HCT116 (cell line): ENCODE data around the gene TRIAP1. TPM values are rescaled to one million over a fixed set of nuclear protein-coding genes. Genes with fewer than 3 reads are reported as not detected.

Experiments used
- ATAC-seq: fragments of 200-7000 bp; cut with Tn5 transposase; 2 replicates; pipeline ENCODE4 v1.9.1; 2020; ENCODE audit warnings: mild to moderate bottlenecking, moderate library complexity
- BruUV-seq: library from RNA; stranded (reverse); fragments of 400-500 nt; replicated peaks from 2 replicates; lab custom pipeline; 2021; lab: Mats Ljungman, UMichigan
- CTCF ChIA-PET: fragments of 300-600 bp; sonication (Branson Sonifier 250); formaldehyde crosslinking; loops from one replicate; lab custom pipeline; 2021; ENCODE audit warnings: antibody characterized with exemption; lab: Charles Lee
- POLR2A ChIA-PET: fragments of 300-600, 350-600 bp; sonication (Branson Sonifier 250); formaldehyde crosslinking; loops from one replicate; lab custom pipeline; 2021; ENCODE audit warnings: antibody characterized with exemption; lab: Charles Lee
- RAD21 ChIA-PET, 2 experiments: fragments of 300-600 bp; sonication (Branson Sonifier 250); formaldehyde crosslinking; loops; one replicate each; lab custom pipeline; 2023; ENCODE audit warnings: low total read pairs in 2 of 2; ENCODE audit not compliant: uncharacterized antibody in 2 of 2, unreplicated experiment in 2 of 2, low non-redundant PET in 1 of 2; lab: Charles Lee
- DNase-seq: peaks from one replicate; pipeline ENCODE4 v3.0.0-alpha.2; 2010; ENCODE audit warnings: low read depth, low spot score
- H2AFZ ChIP-seq: fragments of 200-600 bp; shearing (Covaris generic), sonication (generic); 2 replicates; pipeline ENCODE4 v1.6.1; 2017; ENCODE audit warnings: low read depth, mixed run types, mixed read lengths, antibody characterized with exemption, low read length; ENCODE audit not compliant: poor library complexity, severe bottlenecking
- H3K27ac ChIP-seq: 2 replicates; pipeline ENCODE4 v1.5.1; 2012; ENCODE audit warnings: low read depth, low read length
- H3K27me3 ChIP-seq: fragments of 200-600 bp; sonication (generic); 2 replicates; pipeline ENCODE4 v1.6.1; 2016; ENCODE audit warnings: mixed run types, low read length, mixed read lengths; ENCODE audit not compliant: insufficient read depth
- H3K36me3 ChIP-seq, 2 experiments: fragments of 200-500 bp in 1 of 2; fragments of 200-600 bp in 1 of 2; sonication (Bioruptor generic) in 1 of 2; sonication (generic) in 1 of 2; 2 replicates each; pipeline versions ENCODE4 v1.5.1 to v1.6.1; 2014 to 2016; ENCODE audit warnings: low read length in 2 of 2, inconsistent platforms in 1 of 2, mixed read lengths in 1 of 2, mixed run types in 1 of 2; ENCODE audit not compliant: insufficient read depth in 2 of 2, control insufficient read depth in 1 of 2
- H3K4me1 ChIP-seq, 2 experiments: fragments of 200-600 bp in 1 of 2; sonication (generic) in 1 of 2; 2 replicates each; pipeline versions ENCODE4 v1.5.1 to v1.6.1; 2012 to 2017; ENCODE audit warnings: low read length in 2 of 2, inconsistent platforms in 1 of 2, mild to moderate bottlenecking in 1 of 2, mixed read lengths in 1 of 2, mixed run types in 1 of 2, moderate library complexity in 1 of 2; ENCODE audit not compliant: insufficient read depth in 2 of 2, control insufficient read depth in 1 of 2
- H3K4me2 ChIP-seq: fragments of 200-600 bp; sonication (generic); 2 replicates; pipeline ENCODE4 v1.6.1; 2017; ENCODE audit warnings: mixed run types, low read length, mixed read lengths
- H3K4me3 ChIP-seq, 2 experiments: fragments of 200-600 bp in 1 of 2; sonication (generic) in 1 of 2; replicated peaks in 1 of 2; 2 replicates each; pipeline ENCODE4 v1.5.1; 2011 to 2016; ENCODE audit warnings: low read length in 2 of 2, control low read depth in 1 of 2, low read depth in 1 of 2, mild to moderate bottlenecking in 1 of 2, mixed read lengths in 1 of 2, mixed run types in 1 of 2
- H3K79me2 ChIP-seq: fragments of 200-600 bp; sonication (generic); 2 replicates; pipeline ENCODE4 v1.6.1; 2017; ENCODE audit warnings: mild to moderate bottlenecking, mixed run types, low read length, moderate library complexity, mixed read lengths; ENCODE audit not compliant: insufficient read depth
- H3K9ac ChIP-seq: fragments of 200-600 bp; sonication (generic); 2 replicates; pipeline ENCODE4 v1.6.1; 2016; ENCODE audit warnings: low read length, mixed read lengths
- H3K9me2 ChIP-seq: fragments of 200-600 bp; sonication (generic), shearing (Covaris generic); 2 replicates; pipeline ENCODE4 v1.6.1; 2017; ENCODE audit warnings: mixed run types, mild to moderate bottlenecking, moderate library complexity; ENCODE audit not compliant: insufficient read depth
- H3K9me3 ChIP-seq, 2 experiments: fragments of 200-500 bp in 1 of 2; fragments of 200-600 bp in 1 of 2; sonication (Bioruptor generic) in 1 of 2; sonication (generic) in 1 of 2; 2 replicates each; pipeline ENCODE4 v1.6.1; 2014 to 2017; ENCODE audit warnings: low read length in 2 of 2, mixed read lengths in 2 of 2, inconsistent platforms in 1 of 2, low read depth in 1 of 2, mild to moderate bottlenecking in 1 of 2, mixed run types in 1 of 2, moderate library complexity in 1 of 2; ENCODE audit not compliant: control insufficient read depth in 1 of 2, insufficient read depth in 1 of 2
- H4K20me1 ChIP-seq: fragments of 200-600 bp; sonication (generic), shearing (Covaris generic); 2 replicates; pipeline ENCODE4 v1.6.1; 2017; ENCODE audit warnings: mixed run types, mild to moderate bottlenecking, moderate library complexity; ENCODE audit not compliant: insufficient read depth
- EGR1 ChIP-seq: IDR thresholded peaks from 2 replicates; pipeline ENCODE4 v1.6.1; 2012; ENCODE audit warnings: low read depth
- FOSL1 ChIP-seq: IDR thresholded peaks from 2 replicates; pipeline ENCODE4 v1.6.1; 2012; ENCODE audit warnings: low read depth
- RAD21 ChIP-seq: IDR thresholded peaks from 2 replicates; pipeline ENCODE4 v1.6.1; 2012; ENCODE audit warnings: low read depth, mild to moderate bottlenecking
- ZBTB33 ChIP-seq: IDR thresholded peaks from 2 replicates; pipeline ENCODE4 v1.6.1; 2011; ENCODE audit warnings: mild to moderate bottlenecking, low read length, moderate library complexity; ENCODE audit not compliant: insufficient replicate concordance; ENCODE audit errors: extremely low read depth
- intact Hi-C: fragments of 100-400 bp; cut with micrococcal nuclease; formaldehyde crosslinking; loops from 2 replicates; pipeline ENCODE4 v1.10.0; 2022
- total RNA-seq: library from RNA; stranded (reverse); gene quantifications from one replicate; pipeline ENCODE4 v1.2.1, GENCODE V29; 2021; ENCODE audit not compliant: unreplicated experiment
- TF ChIP-seq, protein P1 (sequence below), 3 experiments: fragments of 200-600 bp in 1 of 3; sonication (generic) in 1 of 3; IDR thresholded peaks in 2 of 3; conservative IDR thresholded peaks in 1 of 3; 2 replicates each; pipeline ENCODE4 v1.5.1; 2012 to 2017; ENCODE audit warnings: low read depth in 2 of 3, low read length in 2 of 3, antibody characterized with exemption in 1 of 3, borderline replicate concordance in 1 of 3, control low read depth in 1 of 3, mild to moderate bottlenecking in 1 of 3, mixed read lengths in 1 of 3, mixed run types in 1 of 3, moderate library complexity in 1 of 3; ENCODE audit not compliant: insufficient read depth in 1 of 3
- TF ChIP-seq, protein P2 (sequence below): IDR thresholded peaks from 2 replicates; pipeline ENCODE4 v1.6.1; 2012

TRIAP1 gene
- total RNA-seq, 1 experiment from 2014 or later: 40.3 TPM

GRCh38 chr12:120468325-120468820 lies 22.2 kb upstream of the TRIAP1 start:
- peak overlapping the region; percentile 80 to 89 for H3K4me3 ChIP-seq
- RAD21 ChIA-PET: no interaction called here
- TSS peak; percentile 42 for BruUV-seq
- no peaks in the 10 kb centered on the region for H3K9me3 ChIP-seq
- ATAC-seq (no peak), DNase-seq (no peak)
- peaks cover 31% of the 10 kb centered on the region in 2 experiments for H3K36me3 ChIP-seq
- H3K4me2 ChIP-seq: peak overlapping the region; percentile 91
- H3K9me2 ChIP-seq: no peaks in the 10 kb centered on the region
- H3K27ac ChIP-seq: peak overlapping the region; percentile 97
- H3K79me2 ChIP-seq: peaks cover 81% of the 10 kb centered on the region
- TF ChIP-seq, protein P1, sequence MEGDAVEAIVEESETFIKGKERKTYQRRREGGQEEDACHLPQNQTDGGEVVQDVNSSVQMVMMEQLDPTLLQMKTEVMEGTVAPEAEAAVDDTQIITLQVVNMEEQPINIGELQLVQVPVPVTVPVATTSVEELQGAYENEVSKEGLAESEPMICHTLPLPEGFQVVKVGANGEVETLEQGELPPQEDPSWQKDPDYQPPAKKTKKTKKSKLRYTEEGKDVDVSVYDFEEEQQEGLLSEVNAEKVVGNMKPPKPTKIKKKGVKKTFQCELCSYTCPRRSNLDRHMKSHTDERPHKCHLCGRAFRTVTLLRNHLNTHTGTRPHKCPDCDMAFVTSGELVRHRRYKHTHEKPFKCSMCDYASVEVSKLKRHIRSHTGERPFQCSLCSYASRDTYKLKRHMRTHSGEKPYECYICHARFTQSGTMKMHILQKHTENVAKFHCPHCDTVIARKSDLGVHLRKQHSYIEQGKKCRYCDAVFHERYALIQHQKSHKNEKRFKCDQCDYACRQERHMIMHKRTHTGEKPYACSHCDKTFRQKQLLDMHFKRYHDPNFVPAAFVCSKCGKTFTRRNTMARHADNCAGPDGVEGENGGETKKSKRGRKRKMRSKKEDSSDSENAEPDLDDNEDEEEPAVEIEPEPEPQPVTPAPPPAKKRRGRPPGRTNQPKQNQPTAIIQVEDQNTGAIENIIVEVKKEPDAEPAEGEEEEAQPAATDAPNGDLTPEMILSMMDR (IDR thresholded peaks at IDR 0.05 in 2 of 3, conservative IDR thresholded peaks at IDR 0.05 in 1 of 3; ENCODE audit: borderline replicate concordance in 1 of 3, insufficient read depth in 1 of 3, low read depth in 2 of 3, low read length in 2 of 3): no peak
- TF ChIP-seq, protein P2, sequence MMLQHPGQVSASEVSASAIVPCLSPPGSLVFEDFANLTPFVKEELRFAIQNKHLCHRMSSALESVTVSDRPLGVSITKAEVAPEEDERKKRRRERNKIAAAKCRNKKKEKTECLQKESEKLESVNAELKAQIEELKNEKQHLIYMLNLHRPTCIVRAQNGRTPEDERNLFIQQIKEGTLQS: no peak
- TF ChIP-seq EGR1 (no peak), FOSL1 (no peak), ZBTB33 (no peak), RAD21 (no peak)
- TF ChIP-seq, all 23 proteins: peak for 0
- ChIA-PET POLR2A (interaction anchor here (0.7 to 2.5 kb wide), 5 partner anchors 9 to 267 kb away, joined by 3 to 12 read pairs (median 4); partner anchors contain the start of genes DYNLL1 and RPLP0), CTCF (interaction anchor here (0.9 to 3.2 kb wide), 2 partner anchors 11 to 133 kb away, joined by 3 to 25 read pairs; no protein-coding TSS in a partner anchor)
- intact Hi-C loops: loop anchor here (5.0 kb wide), 1 partner anchor 131 kb away; no protein-coding TSS in a partner anchor
- Histone ChIP-seq H4K20me1 (peaks cover 29% of the 10 kb centered on the region; the same call in 1 of the 2 replicates), H3K4me1 (peaks cover 21 to 48% of the 10 kb centered on the region in 2 experiments), H3K9ac (peak overlapping the region; percentile 95), H2AFZ (no peak overlapping the region), H3K27me3 (no peaks in the 10 kb centered on the region)
